ENCODE results near the gene PBX4.

DNA sequence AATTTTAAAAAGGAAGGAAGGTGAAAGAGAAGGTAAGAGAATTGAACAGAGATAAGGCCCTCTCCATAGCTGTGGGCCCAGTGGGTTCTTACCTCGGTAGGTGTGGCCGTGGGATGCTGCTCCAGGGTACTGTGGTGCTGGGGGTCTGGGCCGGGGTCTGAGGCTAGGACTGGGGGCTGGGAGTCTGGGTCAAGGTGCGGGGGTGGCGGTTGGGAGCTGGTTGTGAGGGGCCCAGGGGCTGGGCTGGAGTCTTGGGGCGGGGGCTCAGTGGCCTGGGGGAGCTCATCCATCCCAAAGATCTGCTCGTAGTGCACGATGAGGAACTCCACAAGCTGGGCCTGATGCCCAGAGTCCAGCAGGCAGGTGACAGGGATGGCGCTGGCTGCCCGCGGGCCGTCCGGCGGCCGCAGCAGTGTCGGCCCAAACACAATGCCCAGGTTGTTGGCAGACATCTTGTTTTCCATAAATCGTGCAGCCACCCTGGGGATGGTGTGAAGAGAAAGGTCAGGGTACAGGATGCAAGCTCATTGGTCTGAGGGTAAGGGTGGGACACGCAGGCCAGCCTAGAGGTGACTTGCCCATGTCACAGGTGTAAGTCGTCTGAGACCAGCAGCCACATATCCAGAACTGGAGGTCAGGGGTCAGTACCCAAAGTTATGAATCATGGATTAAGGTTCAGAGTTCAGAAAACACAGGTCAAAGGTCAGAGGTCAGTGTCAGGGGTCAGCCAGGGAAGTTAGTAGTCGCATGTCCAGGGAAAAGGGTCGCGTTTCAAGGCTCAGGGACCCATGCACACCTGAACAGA is 15.4 kb upstream of the PBX4 start:
- TF ChIP-seq, protein P1, sequence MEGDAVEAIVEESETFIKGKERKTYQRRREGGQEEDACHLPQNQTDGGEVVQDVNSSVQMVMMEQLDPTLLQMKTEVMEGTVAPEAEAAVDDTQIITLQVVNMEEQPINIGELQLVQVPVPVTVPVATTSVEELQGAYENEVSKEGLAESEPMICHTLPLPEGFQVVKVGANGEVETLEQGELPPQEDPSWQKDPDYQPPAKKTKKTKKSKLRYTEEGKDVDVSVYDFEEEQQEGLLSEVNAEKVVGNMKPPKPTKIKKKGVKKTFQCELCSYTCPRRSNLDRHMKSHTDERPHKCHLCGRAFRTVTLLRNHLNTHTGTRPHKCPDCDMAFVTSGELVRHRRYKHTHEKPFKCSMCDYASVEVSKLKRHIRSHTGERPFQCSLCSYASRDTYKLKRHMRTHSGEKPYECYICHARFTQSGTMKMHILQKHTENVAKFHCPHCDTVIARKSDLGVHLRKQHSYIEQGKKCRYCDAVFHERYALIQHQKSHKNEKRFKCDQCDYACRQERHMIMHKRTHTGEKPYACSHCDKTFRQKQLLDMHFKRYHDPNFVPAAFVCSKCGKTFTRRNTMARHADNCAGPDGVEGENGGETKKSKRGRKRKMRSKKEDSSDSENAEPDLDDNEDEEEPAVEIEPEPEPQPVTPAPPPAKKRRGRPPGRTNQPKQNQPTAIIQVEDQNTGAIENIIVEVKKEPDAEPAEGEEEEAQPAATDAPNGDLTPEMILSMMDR (IDR thresholded peaks at IDR 0.05) = no peak
- no peak for TF ChIP-seq POLR2AphosphoS5 (IDR thresholded peaks at IDR 0.05; ENCODE audit: low read depth, low read length)
- TF ChIP-seq, protein P2, sequence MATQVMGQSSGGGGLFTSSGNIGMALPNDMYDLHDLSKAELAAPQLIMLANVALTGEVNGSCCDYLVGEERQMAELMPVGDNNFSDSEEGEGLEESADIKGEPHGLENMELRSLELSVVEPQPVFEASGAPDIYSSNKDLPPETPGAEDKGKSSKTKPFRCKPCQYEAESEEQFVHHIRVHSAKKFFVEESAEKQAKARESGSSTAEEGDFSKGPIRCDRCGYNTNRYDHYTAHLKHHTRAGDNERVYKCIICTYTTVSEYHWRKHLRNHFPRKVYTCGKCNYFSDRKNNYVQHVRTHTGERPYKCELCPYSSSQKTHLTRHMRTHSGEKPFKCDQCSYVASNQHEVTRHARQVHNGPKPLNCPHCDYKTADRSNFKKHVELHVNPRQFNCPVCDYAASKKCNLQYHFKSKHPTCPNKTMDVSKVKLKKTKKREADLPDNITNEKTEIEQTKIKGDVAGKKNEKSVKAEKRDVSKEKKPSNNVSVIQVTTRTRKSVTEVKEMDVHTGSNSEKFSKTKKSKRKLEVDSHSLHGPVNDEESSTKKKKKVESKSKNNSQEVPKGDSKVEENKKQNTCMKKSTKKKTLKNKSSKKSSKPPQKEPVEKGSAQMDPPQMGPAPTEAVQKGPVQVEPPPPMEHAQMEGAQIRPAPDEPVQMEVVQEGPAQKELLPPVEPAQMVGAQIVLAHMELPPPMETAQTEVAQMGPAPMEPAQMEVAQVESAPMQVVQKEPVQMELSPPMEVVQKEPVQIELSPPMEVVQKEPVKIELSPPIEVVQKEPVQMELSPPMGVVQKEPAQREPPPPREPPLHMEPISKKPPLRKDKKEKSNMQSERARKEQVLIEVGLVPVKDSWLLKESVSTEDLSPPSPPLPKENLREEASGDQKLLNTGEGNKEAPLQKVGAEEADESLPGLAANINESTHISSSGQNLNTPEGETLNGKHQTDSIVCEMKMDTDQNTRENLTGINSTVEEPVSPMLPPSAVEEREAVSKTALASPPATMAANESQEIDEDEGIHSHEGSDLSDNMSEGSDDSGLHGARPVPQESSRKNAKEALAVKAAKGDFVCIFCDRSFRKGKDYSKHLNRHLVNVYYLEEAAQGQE (IDR thresholded peaks at IDR 0.05; ENCODE audit: insufficient read depth in 1 of 2, low read depth in 2 of 2, low read length in 1 of 2) = no peak

All from Panc1 (cell line).